Neutrophil (primary cell): ENCODE results near the gene SIGLECL1.

Experiments
- H3K27ac ChIP-seq: fragments of 200-600 bp; sonication (generic); 2 replicates; pipeline ENCODE4 v1.5.1; 2016; ENCODE audit warnings: mild to moderate bottlenecking, moderate library complexity
- H3K27me3 ChIP-seq: fragments of 200-600 bp; sonication (generic); 2 replicates; pipeline ENCODE4 v1.6.0; 2016; ENCODE audit warnings: mild to moderate bottlenecking
- H3K36me3 ChIP-seq: fragments of 200-600 bp; sonication (generic); 2 replicates; pipeline ENCODE4 v1.5.1; 2017
- H3K4me1 ChIP-seq, 2 experiments: fragments of 200-600 bp in 1 of 2; sonication (generic) in 1 of 2; 1 replicate in 1 of 2; 2 replicates in 1 of 2; pipeline versions ENCODE4 v1.5.1 to v1.6.1; 2013 to 2016; ENCODE audit warnings: low read depth in 1 of 2, low read length in 1 of 2, mild to moderate bottlenecking in 1 of 2, moderate library complexity in 1 of 2; ENCODE audit not compliant: control insufficient read depth in 1 of 2, insufficient read depth in 1 of 2
- H3K4me3 ChIP-seq, 2 experiments: fragments of 200-600 bp in 1 of 2; sonication (generic) in 1 of 2; 1 replicate in 1 of 2; 2 replicates in 1 of 2; pipeline ENCODE4 v1.5.1; 2013 to 2016; ENCODE audit warnings: low read depth in 1 of 2, low read length in 1 of 2, mild to moderate bottlenecking in 1 of 2, moderate library complexity in 1 of 2
- H3K9me3 ChIP-seq: fragments of 200-600 bp; sonication (generic); 2 replicates; pipeline ENCODE4 v1.5.1; 2016
- CTCF ChIP-seq: fragments of 200-600 bp; sonication (generic); IDR thresholded peaks from 2 replicates; pipeline ENCODE4 v1.5.1; 2016; ENCODE audit warnings: antibody characterized with exemption

The SIGLECL1 gene

DNA sequence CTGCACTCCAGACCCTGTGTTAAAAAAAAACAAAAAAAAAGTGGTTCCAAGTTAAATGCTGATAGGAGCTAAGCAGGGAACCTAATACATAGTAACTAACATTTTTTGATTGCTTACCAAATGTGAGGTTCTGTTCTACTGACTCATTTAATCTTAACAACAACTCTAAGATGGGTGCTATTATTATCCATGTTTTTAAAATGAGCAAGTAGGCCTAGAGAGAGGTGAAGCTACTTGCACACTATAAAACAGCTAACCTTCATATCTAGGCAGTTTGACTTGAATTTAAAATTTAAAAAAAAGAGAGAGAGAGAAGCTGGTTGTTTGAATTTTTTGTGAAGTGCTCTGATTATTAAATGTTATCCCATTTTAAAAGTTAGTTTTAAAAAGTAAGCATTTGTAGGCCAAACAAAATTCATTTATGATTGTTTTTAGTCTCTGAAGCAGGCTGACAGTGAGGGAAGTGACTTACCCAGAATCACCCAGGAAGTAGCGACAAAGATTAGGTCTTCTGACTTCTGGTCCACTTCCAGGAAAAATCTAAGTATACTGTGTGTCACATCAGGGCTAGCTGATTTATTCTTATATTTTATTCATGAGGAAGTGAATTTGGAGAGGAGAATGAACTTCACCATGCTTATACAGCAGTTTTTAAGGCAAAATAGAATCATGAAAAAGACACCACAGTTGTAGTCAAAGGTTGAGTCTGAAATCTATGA lies 2.4 kb downstream of the SIGLECL1 start:
- no peaks in the 10 kb centered on the region for H3K9me3 ChIP-seq
- H3K4me1 ChIP-seq, result peaks cover under 1 to 3% of the 10 kb centered on the region in 2 experiments
- no peak overlapping the region for H3K4me3 ChIP-seq
- H3K27ac ChIP-seq, result no peak overlapping the region
- no peaks in the 10 kb centered on the region for H3K36me3 ChIP-seq
- TF ChIP-seq CTCF, result no peak
- no peaks in the 10 kb centered on the region for H3K27me3 ChIP-seq

- no peak for TF ChIP-seq CTCF
Measured at GRCh38 chr19:51256155-51256625, 5.3 kb downstream of the SIGLECL1 start.

GRCh38 chr19:51257471-51257870 lies 6.6 kb downstream of the SIGLECL1 start:
- no peak for TF ChIP-seq CTCF
- Histone ChIP-seq H3K4me3 (no peak overlapping the region), H3K4me1 (peaks cover 3 to 9% of the 10 kb centered on the region in 2 experiments), H3K9me3 (no peaks in the 10 kb centered on the region), H3K27ac (no peak overlapping the region), H3K36me3 (no peaks in the 10 kb centered on the region), H3K27me3 (peaks cover 4% of the 10 kb centered on the region)

More at GRCh38 chr19:51256155-51256625, 5.3 kb downstream of the SIGLECL1 start:
- Histone ChIP-seq H3K27ac (no peak overlapping the region), H3K36me3 (no peaks in the 10 kb centered on the region), H3K9me3 (no peaks in the 10 kb centered on the region), H3K4me3 (no peak overlapping the region), H3K27me3 (no peaks in the 10 kb centered on the region), H3K4me1 (peaks cover 3 to 9% of the 10 kb centered on the region in 2 experiments)

GRCh38 chr19:51258165-51259160 lies 7.6 kb downstream of the SIGLECL1 start:
- Histone ChIP-seq H3K4me3 (no peak overlapping the region), H3K36me3 (no peaks in the 10 kb centered on the region), H3K4me1 (peaks cover 3 to 9% of the 10 kb centered on the region in 2 experiments), H3K9me3 (no peaks in the 10 kb centered on the region), H3K27me3 (peaks cover 7% of the 10 kb centered on the region), H3K27ac (peak overlapping the region; percentile 15)
- TF ChIP-seq CTCF, result no peak

GRCh38 chr19:51259348-51260245 lies 8.7 kb downstream of the SIGLECL1 start:
- TF ChIP-seq CTCF, result peak; percentile 63
- no peaks in the 10 kb centered on the region for H3K36me3 ChIP-seq
- H3K27me3 ChIP-seq, result peaks cover 10% of the 10 kb centered on the region
- peaks cover 3 to 9% of the 10 kb centered on the region in 2 experiments for H3K4me1 ChIP-seq
- H3K27ac ChIP-seq, result no peak overlapping the region
- no peaks in the 10 kb centered on the region for H3K9me3 ChIP-seq
- H3K4me3 ChIP-seq, result no peak overlapping the region
